ENCODE data around the gene SHPK.

SHPK gene, protein sequence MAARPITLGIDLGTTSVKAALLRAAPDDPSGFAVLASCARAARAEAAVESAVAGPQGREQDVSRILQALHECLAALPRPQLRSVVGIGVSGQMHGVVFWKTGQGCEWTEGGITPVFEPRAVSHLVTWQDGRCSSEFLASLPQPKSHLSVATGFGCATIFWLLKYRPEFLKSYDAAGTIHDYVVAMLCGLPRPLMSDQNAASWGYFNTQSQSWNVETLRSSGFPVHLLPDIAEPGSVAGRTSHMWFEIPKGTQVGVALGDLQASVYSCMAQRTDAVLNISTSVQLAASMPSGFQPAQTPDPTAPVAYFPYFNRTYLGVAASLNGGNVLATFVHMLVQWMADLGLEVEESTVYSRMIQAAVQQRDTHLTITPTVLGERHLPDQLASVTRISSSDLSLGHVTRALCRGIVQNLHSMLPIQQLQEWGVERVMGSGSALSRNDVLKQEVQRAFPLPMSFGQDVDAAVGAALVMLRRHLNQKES

GRCh38 chr17:3636154-3636907 lies at the start of gene SHPK, which contains the start of gene CTNS:
Gene SHPK (minus strand): TSS chr17:3636250. CDS start chr17:3636219, 31 bp downstream.
Gene CTNS (plus strand): TSS chr17:3636760. CDS start chr17:3640207, 3,447 bp downstream.
- peak; percentile 88 for DNase-seq

DNA sequence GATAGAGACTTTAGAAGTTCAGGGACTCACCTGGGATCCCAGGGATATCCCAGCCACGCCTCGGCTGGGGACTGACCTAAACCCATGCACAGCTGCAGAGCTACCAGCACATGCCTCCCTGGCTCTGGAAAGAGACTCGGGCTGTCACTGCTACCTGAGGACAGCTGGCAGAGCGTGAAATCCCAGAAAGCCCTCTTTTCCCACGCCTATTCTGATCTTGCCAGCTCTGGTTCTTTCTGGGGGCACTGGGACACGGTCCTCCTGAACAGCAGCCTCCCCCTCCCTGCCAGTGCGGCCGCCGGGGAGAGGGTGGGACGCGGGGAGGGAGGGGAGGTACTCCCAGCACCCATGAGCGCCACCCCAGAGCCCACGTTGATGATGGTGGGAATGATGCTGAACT lies 49.1 kb upstream of the SHPK start:
- no peak for DNase-seq

- peak; percentile 23 for DNase-seq
These were observed 47.0 kb upstream of the SHPK start for GRCh38 chr17:3683054-3683511.

DNA sequence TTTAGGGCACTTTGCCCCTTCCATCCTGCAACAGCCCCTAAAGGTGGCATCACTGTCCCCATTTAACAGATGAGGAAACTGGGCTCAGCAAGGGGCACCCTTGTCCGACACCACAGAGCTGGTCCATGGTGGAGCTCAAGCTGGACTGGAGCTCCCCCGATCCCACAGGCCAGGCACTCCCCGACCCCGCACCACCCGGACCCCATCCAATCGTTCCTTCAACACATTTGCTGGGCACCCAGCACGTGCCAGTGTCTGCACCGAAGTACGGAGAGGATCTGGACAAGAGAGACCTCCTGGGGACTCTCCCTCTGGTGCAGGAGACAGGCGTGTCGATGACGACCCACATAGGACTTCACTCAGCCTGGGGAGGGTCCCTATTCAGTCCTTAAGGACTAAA lies 46.0 kb upstream of the SHPK start:
- DNase-seq, result no peak

DNA sequence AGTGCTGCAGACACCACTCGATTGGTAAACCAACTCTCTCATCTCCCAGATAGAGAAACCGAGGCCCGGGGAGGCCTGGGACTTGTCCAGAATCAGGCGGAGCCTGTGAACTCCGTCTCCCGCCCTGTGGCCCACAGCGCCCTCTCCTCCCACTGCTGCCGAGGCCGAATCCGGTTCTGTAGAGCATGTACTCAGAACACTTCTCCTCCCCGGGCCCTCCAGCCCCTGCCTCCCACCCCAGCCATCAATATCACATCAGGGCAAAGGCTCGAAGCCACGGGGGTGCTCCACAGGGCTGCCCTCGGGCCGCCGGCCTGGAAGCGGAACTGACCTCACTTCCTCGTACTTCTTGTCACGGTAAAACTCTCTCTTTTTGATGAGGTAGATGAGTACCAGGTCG lies 45.5 kb upstream of the SHPK start:
- no peak for DNase-seq

GRCh38 chr17:3681057-3681456 lies 45.0 kb upstream of the SHPK start:
- no peak for DNase-seq

- no peak for DNase-seq
These were observed 43.6 kb upstream of the SHPK start for GRCh38 chr17:3679531-3680126.

DNA sequence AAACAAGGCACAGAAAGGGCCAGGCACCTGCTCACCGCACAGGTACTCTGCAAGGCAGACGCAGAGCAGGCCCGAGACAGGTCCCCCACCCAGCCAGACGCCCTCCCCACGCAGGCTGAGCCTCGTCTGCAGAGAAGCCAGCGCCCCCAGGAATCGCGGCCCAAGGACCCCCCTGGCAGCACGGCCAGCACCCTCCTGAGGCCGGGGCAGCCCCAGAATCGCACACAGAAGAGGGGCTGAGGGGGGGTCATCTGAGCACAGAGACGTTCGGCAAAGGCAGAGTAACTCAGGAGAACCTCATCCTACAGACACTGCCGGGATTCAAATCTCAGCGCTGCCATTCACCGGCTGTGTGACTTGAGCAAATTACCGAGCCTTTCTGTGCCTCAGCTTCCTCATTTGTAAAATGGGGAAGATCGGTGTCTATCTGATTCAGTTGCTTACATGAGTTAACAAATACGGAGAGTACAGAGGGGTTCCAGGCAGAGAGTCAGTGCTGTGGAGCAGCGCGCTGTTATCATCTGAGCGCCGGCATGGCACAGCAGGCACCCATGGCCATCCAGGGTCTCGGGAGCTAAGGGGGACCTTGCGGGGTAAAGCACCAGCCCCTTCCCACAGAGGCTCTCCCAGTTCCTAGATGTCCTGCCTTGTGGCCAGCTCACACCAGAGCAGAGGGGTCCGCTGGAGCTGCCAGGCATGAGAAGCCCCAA lies 42.9 kb upstream of the SHPK start:
- no peak for DNase-seq

GRCh38 chr17:3678095-3678820 lies 42.2 kb upstream of the SHPK start:
- DNase-seq, result no peak

DNA sequence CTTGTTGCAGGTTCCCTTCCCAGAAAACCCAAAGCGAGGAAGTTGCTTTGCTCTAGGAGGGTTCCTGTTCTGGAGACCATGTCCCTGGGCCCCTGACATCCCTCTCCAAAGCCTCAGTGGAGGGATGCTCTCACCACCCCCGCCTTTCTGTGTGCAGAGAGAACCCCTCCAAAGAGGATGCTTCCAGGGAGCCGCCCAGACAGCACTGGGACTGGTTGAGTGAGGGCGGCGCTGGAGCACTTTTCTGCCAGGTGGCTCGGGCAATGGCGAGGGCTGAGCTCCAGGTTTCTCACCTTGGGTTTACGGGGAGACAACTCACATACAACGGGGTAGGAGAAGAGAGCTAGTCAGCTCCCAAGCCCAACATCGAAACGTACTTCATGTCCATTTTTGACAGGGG lies 39.8 kb upstream of the SHPK start:
- no peak for DNase-seq

- DNase-seq, result no peak
These were observed 36.5 kb upstream of the SHPK start for GRCh38 chr17:3672571-3672970.

DNA sequence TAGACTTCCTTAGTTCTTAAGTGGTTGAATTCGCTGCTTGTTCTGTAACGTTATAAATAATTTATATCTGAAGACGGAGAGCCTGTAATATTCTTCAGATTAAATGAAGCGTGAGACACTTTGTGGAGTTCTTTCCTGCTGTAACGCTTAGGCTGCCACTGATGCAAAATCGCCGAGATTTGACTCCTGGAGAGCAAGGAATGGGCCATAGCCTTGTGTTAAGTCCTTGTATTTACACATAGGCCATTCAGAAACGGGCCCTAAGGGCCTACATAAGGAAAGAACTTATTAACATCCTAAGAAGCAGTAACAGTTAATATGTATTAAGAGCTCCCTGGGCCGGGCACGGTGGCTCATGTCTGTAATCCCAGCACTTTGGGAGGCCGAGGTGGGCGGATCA lies 33.5 kb upstream of the SHPK start:
- DNase-seq, result no peak

GRCh38 chr17:3669085-3669347 lies 33.0 kb upstream of the SHPK start:
- DNase-seq, result no peak

DNA sequence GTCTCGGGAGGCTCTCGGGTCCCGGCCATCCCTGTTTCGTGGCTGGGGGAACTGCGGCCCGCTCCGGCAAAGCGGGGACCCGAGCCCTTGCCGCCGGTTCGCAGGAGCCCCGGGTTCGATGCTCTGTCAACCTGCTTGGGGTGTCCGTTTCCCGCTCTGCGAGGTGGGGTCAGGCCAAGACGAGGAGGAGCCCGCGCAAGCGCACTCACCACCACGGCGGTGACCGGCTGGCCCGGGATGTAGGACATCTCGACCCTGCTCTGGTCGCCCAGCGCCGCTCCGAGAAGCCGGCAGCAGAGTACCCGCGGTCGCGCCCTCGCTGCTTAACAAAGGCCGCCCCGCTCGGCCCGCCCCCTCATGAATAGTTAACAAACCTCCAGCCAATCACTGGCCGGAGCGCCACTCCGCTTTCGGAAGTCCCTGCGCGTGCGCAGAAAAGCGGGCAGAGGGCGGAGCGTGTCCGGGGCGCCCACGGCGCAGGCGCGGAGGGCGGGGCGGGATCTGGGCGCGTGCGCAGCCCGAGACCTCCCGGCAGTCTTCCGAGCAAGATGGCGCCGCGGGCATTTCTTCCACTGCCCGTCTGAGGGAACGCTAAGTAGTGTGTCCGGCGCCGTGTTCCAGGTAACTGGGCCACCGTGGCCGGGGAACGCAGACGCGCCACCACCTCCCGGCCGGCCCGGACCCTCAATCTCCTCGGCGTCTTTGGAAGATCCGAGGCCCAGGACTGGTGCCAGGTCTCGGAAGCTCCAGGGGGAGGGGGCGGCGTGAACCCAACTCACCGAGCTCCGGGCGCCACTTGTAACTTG lies 32.4 kb upstream of the SHPK start, which contains the start of the genes EMC6 and TAX1BP3:
Gene EMC6 (plus strand): TSS at position 534 of the 806 bp plus-strand sequence. CDS start 335 bp downstream, outside the sequence.
Gene TAX1BP3 (minus strand): TSS at position 300 of the 806 bp plus-strand sequence. CDS start 52 bp downstream, at position 248.
- peak; percentile 94 for DNase-seq

DNA sequence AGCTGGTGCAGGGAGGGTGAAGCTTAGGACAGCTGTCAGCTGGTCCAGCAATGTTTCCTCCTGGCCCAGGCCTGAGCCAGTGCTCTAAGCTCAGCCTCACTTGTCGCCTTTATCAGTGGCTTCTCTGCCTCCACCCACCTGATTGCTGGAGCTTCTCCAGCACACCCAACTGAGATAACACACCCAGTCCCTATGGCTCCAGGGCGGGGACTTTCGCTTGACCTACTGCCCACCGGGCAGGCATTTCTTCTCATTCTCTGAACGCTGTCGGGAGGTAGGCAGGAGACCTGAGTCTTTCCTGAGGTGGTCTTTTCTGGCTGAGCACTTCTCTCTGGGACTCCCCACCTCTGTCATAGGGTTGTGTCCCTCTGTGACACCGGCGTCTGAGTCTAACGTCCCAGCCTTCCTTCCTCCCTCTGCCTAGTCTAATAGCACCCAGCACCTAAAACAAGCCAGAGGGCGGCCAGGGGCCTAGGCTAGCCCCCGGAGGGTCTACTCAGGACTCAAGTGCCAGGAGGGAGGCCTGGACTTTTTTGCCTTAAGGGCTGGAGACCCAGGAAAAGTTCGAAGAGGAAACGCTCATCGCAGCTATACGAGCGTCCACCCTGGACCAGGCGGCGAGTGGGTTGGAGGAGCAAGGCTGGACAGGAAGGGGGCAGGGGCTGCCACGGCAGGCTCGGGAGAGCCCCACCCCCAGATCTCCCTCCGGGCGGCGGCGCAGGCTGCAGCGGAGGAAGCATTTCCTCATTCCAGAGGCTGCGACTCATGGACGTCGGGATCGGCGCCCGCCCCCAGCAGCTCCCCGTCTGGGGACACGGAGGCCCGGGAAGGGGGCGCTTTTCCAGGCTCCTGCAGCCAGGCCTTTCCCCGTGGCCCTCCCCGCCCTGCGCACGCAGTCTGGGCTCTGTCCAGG lies 31.6 kb upstream of the SHPK start:
- DNase-seq, result peak; percentile 79

- no peak for DNase-seq
These were observed 30.5 kb upstream of the SHPK start for GRCh38 chr17:3666516-3666915.

DNA sequence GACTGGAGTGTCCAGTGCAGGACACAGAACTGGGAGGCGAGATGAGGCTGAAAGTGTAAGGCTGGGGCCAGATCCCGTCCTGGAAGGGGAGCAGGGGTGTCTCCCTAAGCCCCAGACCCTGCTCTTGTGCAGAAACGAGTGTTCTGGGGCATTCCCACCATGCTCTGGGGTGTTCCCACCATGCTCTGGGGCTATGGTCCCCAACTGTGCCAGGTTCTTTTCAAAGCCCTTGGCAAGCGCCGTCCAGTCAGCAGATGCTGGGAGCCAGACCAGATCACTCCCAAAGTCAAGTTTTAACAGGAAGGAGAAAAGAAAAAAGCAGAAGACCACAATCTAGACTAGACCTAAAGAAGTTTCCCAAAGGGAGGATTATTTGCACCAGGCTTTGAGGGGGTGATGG lies 29.8 kb upstream of the SHPK start:
- no peak for DNase-seq

- DNase-seq, result no peak
These were observed 27.3 kb upstream of the SHPK start for GRCh38 chr17:3663102-3664011.

DNA sequence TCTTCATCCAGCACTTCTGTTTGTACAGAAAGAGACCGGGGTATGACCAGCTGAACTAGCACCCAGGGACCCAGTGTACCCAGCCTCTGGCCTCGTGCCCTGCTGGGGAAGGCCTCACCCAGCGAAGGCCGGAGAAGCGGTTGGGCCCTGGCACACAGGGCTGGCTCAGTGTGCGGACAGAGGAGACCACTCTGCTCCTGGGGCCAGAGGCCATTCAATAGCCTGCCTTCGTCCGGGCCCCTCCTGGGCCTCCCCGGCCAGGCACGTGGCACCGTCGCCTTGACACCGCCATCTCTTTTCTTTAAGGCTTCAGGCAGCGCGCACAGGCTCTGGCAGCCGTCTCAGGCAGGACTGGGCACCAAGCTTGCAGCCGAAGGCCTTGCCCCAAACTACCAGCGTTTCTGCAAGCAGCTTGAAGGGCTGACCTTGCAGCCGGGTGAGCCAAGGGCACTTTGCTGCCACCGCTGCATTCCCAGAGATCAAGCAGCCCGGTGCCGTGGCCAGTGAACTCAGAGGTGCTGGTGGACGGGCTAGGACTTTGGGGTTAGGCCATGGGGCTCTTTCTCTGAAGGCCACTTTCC lies 24.4 kb upstream of the SHPK start:
- no peak for DNase-seq

Data from kidney glomerular epithelial cell (primary cell).